ENCODE data around the gene BMPER.

The BMPER gene

GRCh38 chr7:33905389-33906032 is at the start of gene BMPER:
BMPER (plus strand) TSS chr7:33905539; CDS start chr7:33905614, 75 bp downstream.
- no peak for DNase-seq (ENCODE audit: low spot score)

- no peak for DNase-seq (ENCODE audit: low spot score)
These were observed 43.4 kb upstream of the BMPER start for GRCh38 chr7:33861947-33862346.

DNA sequence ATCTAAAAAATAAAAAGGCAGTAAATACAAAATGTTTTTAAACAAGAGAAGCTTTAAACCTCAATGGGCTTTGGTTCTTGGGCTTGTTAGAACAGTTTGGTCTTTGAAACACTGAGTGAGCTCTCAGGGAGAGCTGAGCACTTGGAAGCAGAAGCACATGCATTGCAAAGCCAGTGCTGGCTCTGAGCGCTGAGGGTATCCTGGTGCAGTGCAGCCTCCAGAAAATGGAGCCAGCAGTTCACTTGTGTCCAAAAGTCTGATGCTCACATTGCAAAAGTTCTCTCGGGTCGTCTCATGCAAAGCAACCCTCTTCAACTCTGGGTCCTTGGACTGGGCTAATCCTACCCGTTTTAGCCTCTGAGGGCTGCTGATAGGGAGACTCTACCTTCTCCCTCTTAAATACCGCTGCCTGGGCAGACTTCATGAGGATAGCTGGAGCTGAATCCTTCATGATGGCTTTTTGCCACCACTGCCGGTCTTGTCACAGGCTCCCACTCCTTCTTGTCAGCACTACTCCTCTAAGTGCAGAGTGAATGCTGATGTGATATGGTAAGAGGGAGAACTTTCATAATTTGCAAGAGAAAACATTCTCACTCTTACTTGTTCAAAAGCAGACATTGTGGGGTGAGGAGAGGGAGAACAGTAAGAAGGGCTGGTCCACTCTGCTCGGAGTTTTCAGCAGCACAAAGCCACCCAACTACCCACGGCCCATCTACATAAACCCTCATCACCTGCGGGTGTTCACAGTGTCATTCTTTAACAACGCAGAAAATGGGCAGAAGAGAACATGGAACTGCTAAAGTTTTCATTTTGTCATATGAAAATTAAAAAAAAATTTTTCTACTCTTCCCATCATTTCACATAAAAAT is 42.2 kb upstream of the BMPER start:
- DNase-seq (ENCODE audit: low spot score) = no peak

DNA sequence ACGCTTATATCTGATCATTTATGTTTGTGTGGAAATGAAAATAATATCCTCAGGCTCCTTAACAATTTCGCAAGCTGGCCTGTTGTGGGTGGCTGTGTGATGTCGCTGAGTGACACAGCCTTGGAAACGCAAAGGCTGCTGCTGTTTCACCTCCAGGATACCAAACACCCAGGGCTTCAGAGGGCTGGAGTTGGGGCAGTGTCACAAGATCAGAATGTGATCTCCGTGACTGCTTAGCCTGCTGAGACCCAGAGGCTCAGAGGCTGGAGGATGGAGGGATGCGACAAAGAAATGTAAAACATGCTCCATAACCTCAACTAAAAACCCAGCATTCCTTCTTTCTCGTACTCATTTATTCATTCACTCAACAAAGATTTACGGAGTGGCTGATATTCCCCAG is 37.2 kb upstream of the BMPER start:
- no peak for DNase-seq (ENCODE audit: low spot score)

DNA sequence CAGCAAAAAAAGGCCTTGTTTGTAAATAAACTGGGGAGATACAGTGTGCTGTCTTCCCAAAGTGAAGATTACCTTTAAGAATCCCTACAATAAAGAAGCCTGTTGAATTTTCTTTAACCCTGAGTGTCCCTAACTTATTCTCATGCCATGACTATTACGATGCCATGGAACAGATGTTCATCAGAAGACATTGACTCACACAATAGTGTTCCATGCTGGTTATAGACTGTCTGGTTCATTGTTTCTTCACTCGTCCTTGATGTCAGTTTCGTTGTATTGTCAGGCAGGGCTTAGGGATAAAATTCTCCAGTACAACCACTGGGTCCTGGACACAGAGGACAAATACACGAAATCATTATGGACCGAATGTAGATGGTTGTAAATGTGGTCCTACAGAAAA is 36.2 kb upstream of the BMPER start:
- DNase-seq (ENCODE audit: low spot score) = no peak

GRCh38 chr7:33870120-33870519 is 35.2 kb upstream of the BMPER start:
- DNase-seq (ENCODE audit: low spot score) = no peak

GRCh38 chr7:33872870-33873269 is 32.5 kb upstream of the BMPER start:
- no peak for DNase-seq (ENCODE audit: low spot score)

GRCh38 chr7:33873518-33873917 is 31.8 kb upstream of the BMPER start:
- DNase-seq (ENCODE audit: low spot score) = no peak

- DNase-seq (ENCODE audit: low spot score) = no peak
These were observed 31.2 kb upstream of the BMPER start for GRCh38 chr7:33873981-33874750.

- no peak for DNase-seq (ENCODE audit: low spot score)
These were observed 30.4 kb upstream of the BMPER start for GRCh38 chr7:33874943-33875342.

GRCh38 chr7:33876596-33877274 is 28.6 kb upstream of the BMPER start:
- no peak for DNase-seq (ENCODE audit: low spot score)

DNA sequence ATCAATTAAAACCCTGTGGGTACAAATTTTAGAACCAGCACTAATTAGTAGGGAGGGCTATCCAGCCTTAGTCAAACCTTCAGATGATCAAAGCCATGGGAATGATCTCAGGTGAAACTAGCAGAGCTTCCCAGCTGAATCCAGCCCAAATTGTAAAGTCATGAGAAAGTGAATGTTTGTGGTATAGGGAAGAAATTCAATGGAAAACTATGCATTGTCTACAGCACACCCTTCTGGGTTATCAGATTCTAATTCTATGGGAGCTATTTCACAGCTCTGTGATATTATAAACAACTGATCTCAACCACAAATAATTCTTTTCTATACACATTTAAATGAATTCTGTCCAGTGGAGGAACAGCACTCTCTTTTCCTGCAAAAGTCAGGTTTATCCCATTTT is 24.6 kb upstream of the BMPER start:
- DNase-seq (ENCODE audit: low spot score) = no peak

DNA sequence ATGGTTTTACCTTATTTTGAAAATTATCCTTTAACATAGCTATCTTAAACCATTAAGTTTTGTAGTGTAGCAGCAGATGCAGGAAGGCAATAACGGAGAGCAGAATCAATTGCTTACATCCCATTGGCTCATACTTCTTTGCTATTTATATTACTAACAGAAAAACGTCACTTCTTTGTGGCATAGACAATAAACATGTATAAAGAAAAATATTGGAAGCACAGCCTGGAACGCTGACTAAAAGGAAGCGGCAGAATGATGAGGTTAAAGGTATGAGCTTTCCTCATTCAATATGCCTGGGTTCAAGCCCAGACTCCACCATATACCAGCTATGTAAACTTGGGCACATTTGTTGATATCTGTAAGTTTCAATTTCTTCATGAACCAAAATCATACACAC is 24.0 kb upstream of the BMPER start:
- DNase-seq (ENCODE audit: low spot score) = no peak

- no peak for DNase-seq (ENCODE audit: low spot score)
These were observed 23.1 kb upstream of the BMPER start for GRCh38 chr7:33882040-33882837.

DNA sequence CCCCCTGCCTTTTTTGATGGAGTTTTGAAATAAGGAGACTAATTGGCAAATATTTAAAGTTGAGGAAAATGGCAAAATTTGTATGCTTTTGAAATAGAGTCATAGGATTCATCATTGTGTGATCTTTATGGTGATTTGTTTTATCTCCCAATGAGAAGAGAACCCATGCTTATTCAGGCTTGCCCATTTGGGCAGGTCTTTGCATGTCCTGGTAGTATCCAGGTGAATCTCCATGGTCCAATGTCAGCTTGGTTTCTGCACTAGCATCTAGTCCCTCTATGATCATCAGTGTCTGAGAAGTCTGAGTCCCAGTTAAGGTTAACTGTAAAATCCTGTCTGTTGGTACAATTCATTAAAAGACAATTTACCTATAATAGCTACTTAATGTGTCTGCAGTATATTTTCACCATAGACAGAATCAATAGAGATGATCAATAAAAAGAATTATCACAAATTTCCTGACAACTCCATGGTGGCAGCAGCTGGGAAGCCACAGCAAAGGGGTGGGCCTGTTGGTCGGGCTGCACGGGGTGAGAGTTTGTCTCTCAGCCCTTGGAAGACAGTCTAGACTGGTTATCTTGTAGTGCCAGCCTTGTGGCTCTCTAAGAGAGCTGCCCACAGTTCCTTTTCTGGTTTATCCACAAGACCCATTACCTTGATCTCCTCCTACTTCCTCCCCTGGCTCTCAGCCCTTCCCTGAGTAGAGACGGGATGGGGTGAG is 22.2 kb upstream of the BMPER start:
- no peak for DNase-seq (ENCODE audit: low spot score)

DNA sequence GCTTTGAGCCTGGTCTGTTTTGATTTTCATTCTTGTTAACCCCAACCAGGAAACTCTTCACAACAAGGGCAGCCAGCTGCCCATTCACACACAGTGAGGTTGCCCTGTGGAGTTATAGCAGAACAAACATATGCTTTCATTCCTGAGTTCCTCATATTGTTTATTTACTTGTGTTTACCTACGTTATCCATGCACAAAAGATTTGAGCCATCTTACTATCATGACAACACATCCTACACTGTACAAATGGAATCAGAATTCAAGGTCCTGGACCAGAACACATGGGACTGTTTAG is 21.7 kb upstream of the BMPER start:
- no peak for DNase-seq (ENCODE audit: low spot score)

DNA sequence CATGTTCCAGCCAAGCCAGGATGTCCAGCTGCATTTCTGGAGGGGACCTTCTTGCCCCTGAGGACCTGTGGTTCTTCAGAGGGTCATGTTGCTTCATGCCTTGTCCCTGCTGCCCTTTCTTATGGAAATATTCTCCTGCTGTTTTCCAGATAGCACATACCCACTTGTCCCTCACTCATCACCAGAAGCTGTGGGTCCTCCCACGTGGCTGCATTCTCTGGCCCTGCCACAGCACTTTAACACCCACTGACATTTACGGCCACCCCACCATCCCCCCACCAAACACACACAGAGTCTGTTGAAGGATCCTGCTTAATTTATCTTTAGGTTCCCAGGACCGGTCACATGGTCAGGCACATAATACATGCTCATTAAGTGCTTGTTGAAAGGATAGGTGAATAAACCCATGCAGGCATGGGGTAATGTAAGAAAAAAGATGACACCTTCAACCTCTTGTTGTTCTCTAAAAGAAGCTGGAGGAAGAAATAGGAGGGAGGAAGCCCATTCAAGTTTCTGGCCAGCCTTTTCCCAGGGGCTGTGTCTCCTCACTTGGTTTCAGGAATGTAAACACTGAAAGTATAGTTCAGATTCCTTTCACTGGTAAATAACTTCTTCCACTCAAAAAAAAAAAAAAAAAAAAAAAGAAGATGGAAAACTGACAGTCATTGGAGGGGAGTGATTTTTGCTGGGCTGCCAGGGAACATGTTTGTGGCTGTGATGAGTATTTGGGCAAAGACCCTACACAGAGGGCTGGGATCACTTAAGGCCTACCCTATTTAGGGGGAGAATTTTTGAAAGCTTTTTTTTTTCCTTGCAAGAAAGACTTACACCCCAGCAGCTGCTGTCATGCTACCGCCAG is 19.8 kb upstream of the BMPER start:
- no peak for DNase-seq (ENCODE audit: low spot score)

DNA sequence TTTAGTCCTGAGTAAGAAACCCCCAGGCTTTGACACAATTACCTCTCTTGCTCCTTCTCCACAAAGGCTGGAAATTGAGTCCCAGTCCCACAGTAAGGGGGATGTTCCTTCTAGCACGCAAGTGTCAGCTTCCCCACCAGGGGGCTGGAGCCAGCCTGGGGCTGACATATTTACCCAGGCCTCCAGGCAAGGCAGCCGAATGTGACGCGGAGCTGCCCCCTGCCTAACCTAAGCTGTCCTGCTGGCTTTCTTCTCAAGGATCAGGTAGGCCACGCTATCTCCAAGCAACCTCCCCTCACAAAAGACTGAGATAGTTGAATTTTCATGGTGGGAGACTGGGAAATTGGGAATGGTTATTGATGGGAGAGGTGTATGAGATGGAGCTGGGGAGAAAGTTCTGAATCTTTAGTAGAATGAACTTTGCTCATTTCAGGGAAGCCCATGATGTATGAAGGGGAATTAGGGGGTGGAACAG is 19.2 kb upstream of the BMPER start:
- DNase-seq (ENCODE audit: low spot score) = no peak

- no peak for DNase-seq (ENCODE audit: low spot score)
These were observed 17.9 kb upstream of the BMPER start for GRCh38 chr7:33887266-33887975.

All from hematopoietic multipotent progenitor cell treated with erythropoietin and hydrocortisone succinate and interleukin-3 and kit ligand, for 15 days (in vitro differentiated cells).